Small intestine (tissue), 7 donors: Measurements from ENCODE around the gene PCDHGA9. TPM values are rescaled to one million over a fixed set of nuclear protein-coding genes. Genes with fewer than 3 reads are reported as not detected.
"Not testable (repeated sequence)": the region's sequence is repeated elsewhere in the genome, so short reads cannot be mapped to it uniquely, and the experiment has no call there.

Experiments
- DNase-seq, 2 donors: peaks; one replicate each; pipeline versions ENCODE4 v3.0.0 to v3.0.0-alpha.2; 2013
- FAIRE-seq: peaks from 2 replicates; lab custom pipeline; 2012; peaks lifted over from hg19 to GRCh38; lab: Jason Lieb, UNC
- H3K27ac ChIP-seq, 3 donors: one replicate each; pipeline ENCODE4 v1.5.1; 2013; ENCODE audit warnings: low read length in 2 of 3, mild to moderate bottlenecking in 2 of 3, control low read depth in 1 of 3, inconsistent platforms in 1 of 3, low read depth in 1 of 3, moderate library complexity in 1 of 3
- H3K27me3 ChIP-seq, 3 donors: one replicate each; pipeline ENCODE4 v1.6.1; 2013; ENCODE audit warnings: low read length in 3 of 3, inconsistent platforms in 1 of 3; ENCODE audit not compliant: control insufficient read depth in 3 of 3, insufficient read depth in 3 of 3
- H3K36me3 ChIP-seq, 3 donors: one replicate each; pipeline ENCODE4 v1.6.1; 2013; ENCODE audit warnings: low read length in 3 of 3, inconsistent platforms in 1 of 3, low read depth in 1 of 3, mild to moderate bottlenecking in 1 of 3, moderate library complexity in 1 of 3; ENCODE audit not compliant: control insufficient read depth in 3 of 3, insufficient read depth in 2 of 3
- H3K4me1 ChIP-seq, 3 donors: one replicate each; pipeline ENCODE4 v1.6.1; 2013; ENCODE audit warnings: low read length in 2 of 3, inconsistent platforms in 1 of 3, low read depth in 1 of 3, mild to moderate bottlenecking in 1 of 3, moderate library complexity in 1 of 3; ENCODE audit not compliant: control insufficient read depth in 3 of 3, insufficient read depth in 2 of 3
- H3K4me3 ChIP-seq, 3 donors: one replicate each; pipeline ENCODE4 v1.5.1; 2013; ENCODE audit warnings: low read length in 3 of 3, control low read depth in 1 of 3, inconsistent platforms in 1 of 3, low read depth in 1 of 3, mild to moderate bottlenecking in 1 of 3, moderate library complexity in 1 of 3
- H3K9me3 ChIP-seq, 2 donors: one replicate each; pipeline ENCODE4 v1.6.1; 2013; ENCODE audit warnings: low read depth in 1 of 2, low read length in 1 of 2; ENCODE audit not compliant: control insufficient read depth in 2 of 2, insufficient read depth in 1 of 2
- WGBS, 3 donors: extraction: QIAGEN DNeasy Blood & Tissue Kit; methylation state at CpG; one replicate each; pipeline ENCODE4 v1.1.7; 2013; 5-methylcytosine and 5-hydroxymethylcytosine counted together
- polyA plus RNA-seq, 4 donors: library from polyadenylated mRNA; stranded (reverse) in 3 of 4; unstranded in 1 of 4; fragments of 200-250 nt in 3 of 4; fragments of 120-200 nt in 1 of 4; gene quantifications; one replicate each; pipeline versions ENCODE4 v1.2.1 to v1.2.3, GENCODE V29; 2013
- donor health status: healthy with polysubstance abuse.
- donor health status: control.
- donor health status: control.
- donor health status: Bipolar disorder and iron deficiency.
- donor health status: healthy.

PCDHGA9 gene
- polyA plus RNA-seq, 4 donors: 0.75 to 1.0 TPM; not detected in 2

DNA sequence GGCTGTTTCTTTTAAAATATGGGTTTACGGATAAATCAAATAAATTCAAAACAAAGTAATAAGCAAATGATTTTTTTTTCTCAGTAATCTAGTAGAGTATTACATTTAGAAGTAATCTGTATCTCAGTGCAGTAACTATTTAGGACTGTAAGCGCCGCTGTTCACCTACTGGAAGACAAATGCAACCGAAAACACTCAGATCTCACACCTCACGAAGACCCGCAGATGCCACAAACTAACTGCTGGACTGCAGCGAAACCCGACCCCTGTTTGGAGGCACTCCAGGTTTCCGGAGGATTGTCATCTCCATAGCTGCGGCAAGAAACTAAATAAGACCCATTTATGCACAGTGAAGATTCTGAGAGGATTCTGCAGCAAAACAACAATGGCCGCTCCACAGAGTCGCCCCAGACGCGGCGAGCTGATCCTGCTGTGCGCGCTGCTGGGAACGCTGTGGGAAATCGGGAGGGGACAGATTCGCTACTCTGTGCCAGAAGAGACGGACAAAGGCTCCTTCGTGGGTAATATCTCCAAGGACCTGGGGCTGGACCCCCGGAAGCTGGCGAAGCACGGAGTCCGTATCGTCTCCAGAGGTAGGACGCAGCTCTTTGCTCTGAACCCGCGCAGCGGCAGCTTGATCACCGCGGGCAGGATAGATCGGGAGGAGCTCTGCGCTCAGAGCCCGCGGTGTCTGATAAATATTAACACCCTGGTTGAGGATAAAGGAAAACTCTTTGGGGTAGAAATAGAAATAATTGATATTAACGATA, 10.0 kb upstream of the PCDHGA9 start, which contains the start of gene PCDHGA8:
TSS of gene PCDHGA8 (plus strand) at position 205 of the 770 bp plus-strand sequence. CDS start at position 386, 181 bp downstream.
- H3K36me3 ChIP-seq: no peaks in the 10 kb centered on the region
- no peak for DNase-seq
- H3K4me3 ChIP-seq: no peak within 1 kb of the TSS
- no peaks in the 10 kb centered on the region for H3K4me1 ChIP-seq
- WGBS, 3 donors: 31 to 47% (median 46%) methylated on average over 38 of the region's 38 CpGs
- no peak within 1 kb of the TSS for H3K27ac ChIP-seq
- no peak for FAIRE-seq
- peaks cover 0 to 31% (median 23%) of the 10 kb centered on the region in 3 donors for H3K27me3 ChIP-seq
- peaks cover 8 to 51% of the 10 kb centered on the region in 2 donors for H3K9me3 ChIP-seq

DNA sequence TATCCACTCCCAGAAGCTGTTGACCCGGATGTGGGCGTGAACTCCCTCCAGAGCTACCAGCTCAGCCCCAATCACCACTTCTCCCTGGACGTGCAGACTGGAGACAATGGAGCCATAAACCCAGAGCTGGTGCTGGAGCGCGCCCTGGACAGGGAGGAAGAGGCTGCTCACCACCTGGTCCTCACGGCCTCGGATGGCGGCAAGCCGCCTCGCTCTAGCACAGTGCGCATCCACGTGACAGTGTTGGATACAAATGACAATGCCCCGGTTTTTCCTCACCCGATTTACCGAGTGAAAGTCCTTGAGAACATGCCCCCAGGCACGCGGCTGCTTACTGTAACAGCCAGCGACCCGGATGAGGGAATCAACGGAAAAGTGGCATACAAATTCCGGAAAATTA, 9.3 kb upstream of the PCDHGA9 start:
- H3K27me3 ChIP-seq: peaks cover 0 to 29% (median 22%) of the 10 kb centered on the region in 3 donors
- no peaks in the 10 kb centered on the region for H3K36me3 ChIP-seq
- WGBS, 3 donors: 40 to 52% (median 50%) methylated on average over 21 of the region's 21 CpGs
- no peak overlapping the region for H3K27ac ChIP-seq
- H3K9me3 ChIP-seq: peaks cover 8 to 52% of the 10 kb centered on the region in 2 donors
- FAIRE-seq (no peak), DNase-seq (no peak)
- no peaks in the 10 kb centered on the region for H3K4me1 ChIP-seq
- H3K4me3 ChIP-seq: no peak overlapping the region

DNA sequence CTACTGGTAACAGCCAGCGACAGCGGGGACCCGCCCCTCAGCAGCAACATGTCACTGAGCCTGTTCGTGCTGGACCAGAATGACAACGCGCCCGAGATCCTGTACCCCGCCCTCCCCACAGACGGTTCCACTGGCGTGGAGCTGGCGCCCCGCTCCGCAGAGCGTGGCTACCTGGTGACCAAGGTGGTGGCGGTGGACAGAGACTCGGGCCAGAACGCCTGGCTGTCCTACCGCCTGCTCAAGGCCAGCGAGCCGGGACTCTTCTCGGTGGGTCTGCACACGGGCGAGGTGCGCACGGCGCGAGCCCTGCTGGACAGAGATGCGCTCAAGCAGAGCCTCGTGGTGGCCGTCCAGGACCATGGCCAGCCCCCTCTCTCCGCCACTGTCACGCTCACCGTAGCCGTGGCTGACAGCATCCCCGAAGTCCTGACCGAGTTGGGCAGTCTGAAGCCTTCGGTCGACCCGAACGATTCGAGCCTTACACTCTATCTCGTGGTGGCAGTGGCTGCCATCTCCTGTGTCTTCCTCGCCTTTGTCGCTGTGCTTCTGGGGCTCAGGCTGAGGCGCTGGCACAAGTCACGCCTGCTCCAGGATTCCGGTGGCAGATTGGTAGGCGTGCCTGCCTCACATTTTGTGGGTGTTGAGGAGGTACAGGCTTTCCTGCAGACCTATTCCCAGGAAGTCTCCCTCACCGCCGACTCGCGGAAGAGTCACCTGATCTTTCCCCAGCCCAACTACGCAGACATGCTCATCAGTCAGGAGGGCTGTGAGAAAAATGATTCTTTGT, 8.0 kb upstream of the PCDHGA9 start:
- Histone ChIP-seq H3K9me3 (peaks cover 5 to 51% of the 10 kb centered on the region in 2 donors), H3K27me3 (peaks cover 0 to 33% (median 27%) of the 10 kb centered on the region in 3 donors)
- not testable (repeated sequence) for H3K4me3 ChIP-seq, H3K36me3 ChIP-seq, FAIRE-seq, H3K27ac ChIP-seq, DNase-seq, H3K4me1 ChIP-seq
- WGBS, 3 donors: 45 to 56% (median 47%) methylated on average over 33 to 46 of the region's 53 CpGs

DNA sequence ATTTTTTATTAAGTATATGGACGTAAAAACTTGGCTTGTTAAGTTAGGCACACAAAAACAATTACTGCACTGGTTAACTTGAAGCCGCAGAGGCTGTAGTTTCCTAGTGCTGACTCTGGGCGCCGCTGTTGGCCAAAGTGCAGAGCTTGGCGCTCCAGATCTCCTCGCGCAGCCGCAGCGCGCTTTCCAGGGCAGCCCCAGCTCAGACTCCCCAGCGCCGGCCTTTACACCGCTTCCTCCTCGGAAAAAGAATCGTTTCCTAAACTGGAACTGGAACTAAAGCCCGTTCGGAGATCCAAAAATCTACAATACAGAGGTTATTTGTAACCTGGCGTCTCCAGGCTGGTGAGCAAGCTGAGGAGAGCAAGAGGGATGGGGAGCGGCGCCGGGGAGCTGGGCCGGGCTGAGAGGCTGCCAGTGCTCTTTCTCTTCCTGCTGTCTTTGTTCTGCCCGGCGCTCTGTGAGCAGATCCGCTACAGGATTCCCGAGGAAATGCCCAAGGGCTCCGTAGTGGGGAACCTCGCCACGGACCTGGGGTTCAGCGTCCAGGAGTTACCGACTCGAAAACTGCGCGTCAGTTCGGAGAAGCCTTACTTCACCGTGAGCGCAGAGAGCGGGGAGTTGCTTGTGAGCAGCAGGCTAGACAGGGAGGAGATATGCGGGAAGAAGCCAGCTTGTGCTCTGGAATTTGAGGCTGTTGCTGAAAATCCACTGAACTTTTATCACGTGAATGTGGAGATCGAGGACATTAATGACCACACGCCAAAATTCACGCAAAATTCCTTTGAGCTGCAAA, 4.6 kb upstream of the PCDHGA9 start, which contains the start of gene PCDHGB5:
TSS of gene PCDHGB5 (plus strand) at position 192 of the 796 bp plus-strand sequence. CDS start at position 373, 181 bp downstream.
- DNase-seq: peak; percentile 35 to 37
- not testable (repeated sequence) for H3K4me1 ChIP-seq, FAIRE-seq, H3K27ac ChIP-seq, H3K36me3 ChIP-seq
- whole genome bisulfite sequencing, 3 donors: 7 to 19% (median 17%) methylated on average over 23 to 25 of the region's 43 CpGs
- Histone ChIP-seq H3K4me3 (peak within 1 kb of the TSS in 2 of 3 donors; percentile 22 to 26), H3K27me3 (peaks cover 0 to 35% (median 23%) of the 10 kb centered on the region in 3 donors), H3K9me3 (peaks cover 0 to 51% of the 10 kb centered on the region in 2 donors)

DNA sequence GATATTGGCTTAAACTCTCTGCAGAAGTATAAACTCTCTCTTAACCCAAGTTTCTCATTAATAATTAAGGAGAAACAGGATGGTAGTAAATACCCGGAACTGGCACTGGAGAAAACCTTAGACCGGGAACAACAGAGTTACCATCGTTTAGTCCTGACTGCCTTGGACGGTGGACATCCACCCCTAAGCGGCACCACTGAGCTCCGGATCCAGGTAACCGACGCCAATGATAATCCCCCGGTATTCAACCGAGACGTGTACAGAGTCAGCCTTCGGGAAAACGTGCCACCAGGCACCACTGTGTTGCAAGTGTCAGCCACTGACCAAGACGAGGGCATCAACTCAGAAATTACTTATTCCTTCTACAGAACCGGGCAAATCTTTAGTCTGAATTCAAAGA, 4.0 kb upstream of the PCDHGA9 start:
- no peaks in the 10 kb centered on the region for H3K36me3 ChIP-seq
- FAIRE-seq: no peak
- H3K4me1 ChIP-seq: no peaks in the 10 kb centered on the region
- H3K27me3 ChIP-seq: peaks cover 0 to 38% (median 25%) of the 10 kb centered on the region in 3 donors
- no peak for DNase-seq
- 30 to 39% (median 31%) methylated on average over 15 of the region's 15 CpGs for WGBS, 3 donors
- no peak overlapping the region for H3K4me3 ChIP-seq
- H3K9me3 ChIP-seq: peaks cover 0 to 51% of the 10 kb centered on the region in 2 donors
- no peak overlapping the region for H3K27ac ChIP-seq

DNA sequence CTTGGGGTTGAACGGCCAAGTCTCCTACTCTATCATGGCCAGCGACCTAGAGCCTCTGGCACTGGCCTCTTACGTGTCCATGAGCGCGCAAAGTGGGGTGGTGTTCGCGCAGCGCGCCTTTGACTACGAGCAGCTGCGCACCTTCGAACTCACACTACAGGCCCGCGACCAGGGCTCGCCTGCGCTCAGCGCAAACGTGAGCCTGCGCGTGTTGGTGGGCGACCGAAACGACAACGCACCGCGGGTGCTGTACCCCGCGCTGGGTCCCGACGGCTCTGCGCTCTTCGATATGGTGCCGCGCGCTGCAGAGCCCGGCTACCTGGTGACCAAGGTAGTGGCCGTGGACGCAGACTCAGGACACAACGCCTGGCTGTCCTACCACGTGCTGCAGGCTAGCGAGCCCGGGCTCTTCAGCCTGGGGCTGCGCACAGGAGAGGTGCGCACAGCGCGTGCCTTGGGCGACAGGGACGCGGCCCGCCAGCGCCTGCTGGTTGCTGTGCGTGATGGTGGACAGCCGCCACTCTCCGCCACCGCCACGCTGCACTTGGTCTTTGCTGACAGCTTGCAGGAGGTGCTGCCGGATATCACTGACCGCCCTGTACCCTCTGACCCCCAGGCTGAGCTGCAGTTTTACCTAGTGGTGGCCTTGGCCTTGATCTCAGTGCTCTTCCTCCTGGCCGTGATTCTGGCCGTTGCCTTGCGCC, 2.9 kb upstream of the PCDHGA9 start:
- no peak for DNase-seq
- H3K27me3 ChIP-seq: peaks cover 0 to 43% (median 25%) of the 10 kb centered on the region in 3 donors
- FAIRE-seq: no peak
- H3K9me3 ChIP-seq: peaks cover 0 to 53% of the 10 kb centered on the region in 2 donors
- H3K4me3 ChIP-seq: no peak overlapping the region
- H3K36me3 ChIP-seq: no peaks in the 10 kb centered on the region
- WGBS, 3 donors: 30 to 58% (median 54%) methylated on average over 59 to 61 of the region's 61 CpGs
- no peaks in the 10 kb centered on the region for H3K4me1 ChIP-seq
- no peak overlapping the region for H3K27ac ChIP-seq

DNA sequence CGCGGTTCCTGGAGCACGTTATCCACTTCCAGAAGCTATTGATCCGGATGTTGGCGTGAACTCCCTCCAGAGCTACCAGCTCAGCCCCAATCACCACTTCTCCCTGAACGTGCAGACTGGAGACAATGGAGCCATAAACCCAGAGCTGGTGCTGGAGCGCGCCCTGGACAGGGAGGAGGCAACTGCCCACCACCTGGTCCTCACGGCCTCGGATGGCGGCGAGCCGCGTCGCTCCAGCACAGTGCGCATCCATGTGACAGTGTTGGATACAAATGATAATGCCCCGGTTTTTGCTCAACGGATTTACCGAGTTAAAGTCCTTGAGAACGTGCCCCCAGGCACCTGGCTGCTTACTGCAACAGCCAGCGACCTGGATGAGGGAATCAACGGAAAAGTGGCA, 809 bp downstream of the PCDHGA9 start:
- Histone ChIP-seq H3K27me3 (peaks cover 0 to 58% (median 34%) of the 10 kb centered on the region in 3 donors), H3K4me1 (no peaks in the 10 kb centered on the region), H3K4me3 (no peak overlapping the region), H3K36me3 (no peaks in the 10 kb centered on the region), H3K27ac (no peak overlapping the region), H3K9me3 (peaks cover 0 to 64% of the 10 kb centered on the region in 2 donors)
- no peak for DNase-seq
- 31 to 45% (median 41%) methylated on average over 22 of the region's 22 CpGs for WGBS, 3 donors
- FAIRE-seq: no peak
